GM23338 (cell line): Measurements from ENCODE around the gene USP43. TPM values are rescaled to one million over a fixed set of nuclear protein-coding genes. Genes with fewer than 3 reads are reported as not detected.

ENCODE experiments used
- ATAC-seq: fragments of 200-7000 bp; cut with Tn5 transposase; 3 replicates; pipeline ENCODE4 v1.9.1; 2020
- DNase-seq: peaks from one replicate; pipeline ENCODE4 v3.0.0-alpha.2; 2015; ENCODE audit warnings: low spot score
- H2AFZ ChIP-seq: fragments of 200-600 bp; sonication (generic); 2 replicates; pipeline ENCODE4 v1.8.0; 2016; ENCODE audit warnings: antibody characterized with exemption, mild to moderate bottlenecking, moderate library complexity
- H3F3A ChIP-seq: fragments of 200-600 bp; sonication (generic); replicated peaks from 2 replicates; pipeline ENCODE4 v1.8.0; 2017; ENCODE audit warnings: antibody characterized with exemption, mixed run types, low read depth
- H3K27ac ChIP-seq: fragments of 200-600 bp; sonication (generic); 2 replicates; pipeline ENCODE4 v1.6.1; 2016; ENCODE audit warnings: low read depth
- H3K27me3 ChIP-seq: fragments of 200-600 bp; sonication (generic); 2 replicates; pipeline ENCODE4 v1.8.0; 2016; ENCODE audit warnings: mild to moderate bottlenecking, mixed run types, moderate library complexity; ENCODE audit not compliant: insufficient read depth
- H3K36me3 ChIP-seq: fragments of 200-600 bp; sonication (generic); 2 replicates; pipeline ENCODE4 v1.8.0; 2016; ENCODE audit warnings: mild to moderate bottlenecking; ENCODE audit not compliant: insufficient read depth
- H3K4me1 ChIP-seq: fragments of 200-600 bp; sonication (generic); 2 replicates; pipeline ENCODE4 v1.8.0; 2016; ENCODE audit warnings: mild to moderate bottlenecking, moderate library complexity; ENCODE audit not compliant: insufficient read depth
- H3K4me2 ChIP-seq: fragments of 200-600 bp; sonication (generic); 2 replicates; pipeline ENCODE4 v1.7.1; 2017; ENCODE audit warnings: mixed run types
- H3K4me3 ChIP-seq: fragments of 200-600 bp; sonication (generic); 2 replicates; pipeline ENCODE4 v1.6.1; 2016; ENCODE audit warnings: mixed run types
- H3K79me2 ChIP-seq: fragments of 200-600 bp; sonication (generic); replicated peaks from 2 replicates; pipeline ENCODE4 v1.8.0; 2017; ENCODE audit warnings: mild to moderate bottlenecking; ENCODE audit not compliant: insufficient read depth
- H3K9me2 ChIP-seq: fragments of 200-600 bp; sonication (generic); 2 replicates; pipeline ENCODE4 v1.8.0; 2017; ENCODE audit not compliant: insufficient read depth
- H4K20me1 ChIP-seq: fragments of 200-600 bp; sonication (generic); replicated peaks from 2 replicates; pipeline ENCODE4 v1.8.0; 2017; ENCODE audit warnings: mild to moderate bottlenecking; ENCODE audit not compliant: insufficient read depth
- H3K27ac Mint-ChIP-seq: 2 replicates; pipeline ENCODE4 v1.8.0; 2020; ENCODE audit warnings: inconsistent platforms, mild to moderate bottlenecking, moderate library complexity, mixed read lengths
- H3K27me3 Mint-ChIP-seq: 3 replicates; pipeline ENCODE4 v1.8.0; 2022; ENCODE audit warnings: low read depth, mild to moderate bottlenecking, moderate library complexity, mixed read lengths, inconsistent platforms; ENCODE audit not compliant: insufficient read depth, poor library complexity
- H3K36me3 Mint-ChIP-seq: 3 replicates; pipeline ENCODE4 v1.8.0; 2021; ENCODE audit warnings: low read depth, mild to moderate bottlenecking, inconsistent platforms, moderate library complexity, mixed read lengths
- H3K4me1 Mint-ChIP-seq: 3 replicates; pipeline ENCODE4 v1.8.0; 2020; ENCODE audit warnings: mild to moderate bottlenecking, inconsistent platforms, mixed read lengths
- H3K4me3 Mint-ChIP-seq: 3 replicates; pipeline ENCODE4 v1.8.0; 2021; ENCODE audit warnings: moderate library complexity, mild to moderate bottlenecking, inconsistent platforms, mixed read lengths
- H3K9me3 Mint-ChIP-seq: 3 replicates; pipeline ENCODE4 v1.8.0; 2020; ENCODE audit warnings: moderate library complexity, mild to moderate bottlenecking, inconsistent platforms, mixed read lengths
- CREB1 ChIP-seq: fragments of 250-450 bp; sonication (Bioruptor Pico); IDR thresholded peaks from 2 replicates; pipeline ENCODE4 v1.5.0; 2020; ENCODE audit warnings: low read depth, mild to moderate bottlenecking, moderate library complexity
- EZH2 ChIP-seq: fragments of 200-600 bp; sonication (generic); IDR thresholded peaks from one replicate; pipeline ENCODE4 v1.8.0; 2017; ENCODE audit warnings: antibody characterized with exemption, mild to moderate bottlenecking, low read depth; ENCODE audit not compliant: unreplicated experiment
- EZH2phosphoT487 ChIP-seq: fragments of 200-600 bp; sonication (generic); IDR thresholded peaks from one replicate; pipeline ENCODE4 v1.8.1; 2018; ENCODE audit warnings: antibody characterized with exemption; ENCODE audit not compliant: unreplicated experiment
- JUNB ChIP-seq: IDR thresholded peaks from one replicate; pipeline ENCODE4 v1.6.1; 2016; ENCODE audit warnings: antibody characterized with exemption; ENCODE audit not compliant: unreplicated experiment
- NANOG ChIP-seq: IDR thresholded peaks from 2 replicates; pipeline ENCODE4 v1.6.1; 2016; ENCODE audit warnings: antibody characterized with exemption, borderline replicate concordance
- ZNF114 ChIP-seq: fragments of 250-450 bp; sonication (Bioruptor Pico); IDR thresholded peaks from 2 replicates; pipeline ENCODE4 v1.5.0; 2020; ENCODE audit warnings: mild to moderate bottlenecking, moderate library complexity
- ZNF331 ChIP-seq: fragments of 250-450 bp; sonication (Bioruptor Pico); IDR thresholded peaks from 2 replicates; pipeline ENCODE4 v1.5.0; 2020; ENCODE audit warnings: low read depth, mild to moderate bottlenecking, moderate library complexity
- polyA plus RNA-seq: library from polyadenylated mRNA; unstranded; fragments of >200 nt; fragmentation: Nextera tagmentation; extraction: Ambion mirVana; gene quantifications from 2 replicates; pipeline ENCODE4 v1.2.1, GENCODE V29; 2016
- total RNA-seq: library from RNA; depleted of rRNA; stranded (reverse); fragments of >200 nt; shearing (Covaris generic); gene quantifications from 2 replicates; pipeline ENCODE4 v1.2.3, GENCODE V29; 2014
- TF ChIP-seq, protein P1 (sequence below): IDR thresholded peaks from one replicate; pipeline ENCODE4 v1.6.1; 2018; ENCODE audit warnings: antibody characterized with exemption; ENCODE audit not compliant: unreplicated experiment
- TF ChIP-seq, protein P2 (sequence below): fragments of 250-450 bp; sonication (Bioruptor Pico); IDR thresholded peaks from 2 replicates; pipeline ENCODE4 v1.5.0; 2020; ENCODE audit warnings: mild to moderate bottlenecking, moderate library complexity
- TF ChIP-seq, protein P3 (sequence below): IDR thresholded peaks from 2 replicates; pipeline ENCODE4 v1.6.1; 2016; ENCODE audit warnings: antibody characterized with exemption
- TF ChIP-seq, protein P4 (sequence below), 2 experiments: fragments of 200-600 bp in 1 of 2; sonication (generic) in 1 of 2; conservative IDR thresholded peaks; 2 replicates each; pipeline versions ENCODE4 v1.5.1 to v1.6.1; 2016 to 2017; ENCODE audit warnings: antibody characterized with exemption in 2 of 2, low read depth in 2 of 2, mild to moderate bottlenecking in 2 of 2, moderate library complexity in 1 of 2

Gene USP43
- total and polyA plus RNA-seq, 2 experiments from 2014 or later: 5.7 to 12.5 TPM

DNA sequence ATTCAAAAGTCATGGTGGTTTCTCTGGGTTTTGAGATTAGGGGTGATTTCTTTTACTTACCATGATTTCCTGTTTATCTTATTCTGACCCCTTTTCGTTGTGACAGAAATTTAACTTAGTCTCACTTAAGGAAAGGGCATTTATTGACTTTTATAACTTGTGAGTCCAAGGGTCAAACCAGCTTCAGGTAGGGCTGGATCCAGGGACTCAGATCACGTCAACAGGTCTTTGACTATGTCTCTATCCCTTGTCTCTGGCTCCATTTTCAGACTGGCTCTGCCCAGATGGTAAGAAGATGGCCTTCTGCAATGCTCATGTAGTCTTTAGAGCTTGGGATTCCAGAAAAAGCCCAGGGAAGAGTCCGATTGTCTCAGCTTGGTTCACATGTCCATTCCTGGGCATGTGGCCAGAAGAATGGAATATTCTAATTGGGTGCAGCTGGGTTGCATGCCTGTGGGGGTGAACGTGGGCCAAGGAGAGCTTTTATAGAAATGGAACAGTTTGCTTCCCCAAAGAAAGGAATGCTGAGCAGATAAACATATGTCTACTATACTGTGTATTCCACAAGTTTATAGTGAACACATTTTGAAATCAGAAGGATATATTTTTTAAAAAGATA lies 13.4 kb downstream of the USP43 start (continued):
- TF ChIP-seq, protein P1, sequence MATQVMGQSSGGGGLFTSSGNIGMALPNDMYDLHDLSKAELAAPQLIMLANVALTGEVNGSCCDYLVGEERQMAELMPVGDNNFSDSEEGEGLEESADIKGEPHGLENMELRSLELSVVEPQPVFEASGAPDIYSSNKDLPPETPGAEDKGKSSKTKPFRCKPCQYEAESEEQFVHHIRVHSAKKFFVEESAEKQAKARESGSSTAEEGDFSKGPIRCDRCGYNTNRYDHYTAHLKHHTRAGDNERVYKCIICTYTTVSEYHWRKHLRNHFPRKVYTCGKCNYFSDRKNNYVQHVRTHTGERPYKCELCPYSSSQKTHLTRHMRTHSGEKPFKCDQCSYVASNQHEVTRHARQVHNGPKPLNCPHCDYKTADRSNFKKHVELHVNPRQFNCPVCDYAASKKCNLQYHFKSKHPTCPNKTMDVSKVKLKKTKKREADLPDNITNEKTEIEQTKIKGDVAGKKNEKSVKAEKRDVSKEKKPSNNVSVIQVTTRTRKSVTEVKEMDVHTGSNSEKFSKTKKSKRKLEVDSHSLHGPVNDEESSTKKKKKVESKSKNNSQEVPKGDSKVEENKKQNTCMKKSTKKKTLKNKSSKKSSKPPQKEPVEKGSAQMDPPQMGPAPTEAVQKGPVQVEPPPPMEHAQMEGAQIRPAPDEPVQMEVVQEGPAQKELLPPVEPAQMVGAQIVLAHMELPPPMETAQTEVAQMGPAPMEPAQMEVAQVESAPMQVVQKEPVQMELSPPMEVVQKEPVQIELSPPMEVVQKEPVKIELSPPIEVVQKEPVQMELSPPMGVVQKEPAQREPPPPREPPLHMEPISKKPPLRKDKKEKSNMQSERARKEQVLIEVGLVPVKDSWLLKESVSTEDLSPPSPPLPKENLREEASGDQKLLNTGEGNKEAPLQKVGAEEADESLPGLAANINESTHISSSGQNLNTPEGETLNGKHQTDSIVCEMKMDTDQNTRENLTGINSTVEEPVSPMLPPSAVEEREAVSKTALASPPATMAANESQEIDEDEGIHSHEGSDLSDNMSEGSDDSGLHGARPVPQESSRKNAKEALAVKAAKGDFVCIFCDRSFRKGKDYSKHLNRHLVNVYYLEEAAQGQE: no peak

DNA sequence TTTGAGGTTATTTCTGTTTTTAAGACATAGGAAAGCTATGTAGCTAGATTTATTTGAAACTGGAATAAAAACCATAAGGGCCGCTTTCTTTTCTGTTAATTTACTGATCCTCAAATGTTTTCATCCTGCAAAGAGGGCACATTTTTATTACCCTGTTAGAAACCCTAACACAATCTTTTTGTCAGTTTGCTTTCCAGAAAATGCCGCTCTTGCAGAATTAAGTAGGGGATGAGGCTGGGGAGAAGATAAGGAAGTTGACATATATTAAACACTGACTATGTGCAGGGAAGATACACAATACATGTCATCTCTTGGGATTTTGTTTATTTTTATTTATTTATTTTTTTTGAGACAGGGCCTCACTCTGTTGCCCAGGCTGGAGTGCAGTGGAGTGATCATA lies 15.7 kb downstream of the USP43 start:
- H3K27me3 ChIP-seq: no peaks in the 10 kb centered on the region
- no peak overlapping the region for H3K4me3 ChIP-seq
- H3K36me3 ChIP-seq: peaks cover 12% of the 10 kb centered on the region
- Mint-ChIP-seq H3K9me3 (peaks cover 6% of the 10 kb centered on the region; the same call in 2 of the 3 replicates), H3K27me3 (peaks cover 4% of the 10 kb centered on the region), H3K27ac (no peak overlapping the region), H3K36me3 (peaks cover 31% of the 10 kb centered on the region), H3K4me3 (no peak overlapping the region), H3K4me1 (no peaks in the 10 kb centered on the region)
- ATAC-seq (no peak), DNase-seq (no peak)
- H3K27ac ChIP-seq: no peak overlapping the region
- H3K9me2 ChIP-seq: no peaks in the 10 kb centered on the region
- H3F3A ChIP-seq: no peaks in the 10 kb centered on the region
- H2AFZ ChIP-seq: no peak overlapping the region
- H3K4me1 ChIP-seq: no peaks in the 10 kb centered on the region
- no peaks in the 10 kb centered on the region; the same call in none of the 2 replicates for H4K20me1 ChIP-seq
- no peaks in the 10 kb centered on the region; the same call in 1 of the 2 replicates for H3K79me2 ChIP-seq
- no peak overlapping the region for H3K4me2 ChIP-seq
- no peak for TF ChIP-seq JUNB
- no peak for TF ChIP-seq ZNF331 (CRISPR knock-in tag)
- TF ChIP-seq, protein P2, sequence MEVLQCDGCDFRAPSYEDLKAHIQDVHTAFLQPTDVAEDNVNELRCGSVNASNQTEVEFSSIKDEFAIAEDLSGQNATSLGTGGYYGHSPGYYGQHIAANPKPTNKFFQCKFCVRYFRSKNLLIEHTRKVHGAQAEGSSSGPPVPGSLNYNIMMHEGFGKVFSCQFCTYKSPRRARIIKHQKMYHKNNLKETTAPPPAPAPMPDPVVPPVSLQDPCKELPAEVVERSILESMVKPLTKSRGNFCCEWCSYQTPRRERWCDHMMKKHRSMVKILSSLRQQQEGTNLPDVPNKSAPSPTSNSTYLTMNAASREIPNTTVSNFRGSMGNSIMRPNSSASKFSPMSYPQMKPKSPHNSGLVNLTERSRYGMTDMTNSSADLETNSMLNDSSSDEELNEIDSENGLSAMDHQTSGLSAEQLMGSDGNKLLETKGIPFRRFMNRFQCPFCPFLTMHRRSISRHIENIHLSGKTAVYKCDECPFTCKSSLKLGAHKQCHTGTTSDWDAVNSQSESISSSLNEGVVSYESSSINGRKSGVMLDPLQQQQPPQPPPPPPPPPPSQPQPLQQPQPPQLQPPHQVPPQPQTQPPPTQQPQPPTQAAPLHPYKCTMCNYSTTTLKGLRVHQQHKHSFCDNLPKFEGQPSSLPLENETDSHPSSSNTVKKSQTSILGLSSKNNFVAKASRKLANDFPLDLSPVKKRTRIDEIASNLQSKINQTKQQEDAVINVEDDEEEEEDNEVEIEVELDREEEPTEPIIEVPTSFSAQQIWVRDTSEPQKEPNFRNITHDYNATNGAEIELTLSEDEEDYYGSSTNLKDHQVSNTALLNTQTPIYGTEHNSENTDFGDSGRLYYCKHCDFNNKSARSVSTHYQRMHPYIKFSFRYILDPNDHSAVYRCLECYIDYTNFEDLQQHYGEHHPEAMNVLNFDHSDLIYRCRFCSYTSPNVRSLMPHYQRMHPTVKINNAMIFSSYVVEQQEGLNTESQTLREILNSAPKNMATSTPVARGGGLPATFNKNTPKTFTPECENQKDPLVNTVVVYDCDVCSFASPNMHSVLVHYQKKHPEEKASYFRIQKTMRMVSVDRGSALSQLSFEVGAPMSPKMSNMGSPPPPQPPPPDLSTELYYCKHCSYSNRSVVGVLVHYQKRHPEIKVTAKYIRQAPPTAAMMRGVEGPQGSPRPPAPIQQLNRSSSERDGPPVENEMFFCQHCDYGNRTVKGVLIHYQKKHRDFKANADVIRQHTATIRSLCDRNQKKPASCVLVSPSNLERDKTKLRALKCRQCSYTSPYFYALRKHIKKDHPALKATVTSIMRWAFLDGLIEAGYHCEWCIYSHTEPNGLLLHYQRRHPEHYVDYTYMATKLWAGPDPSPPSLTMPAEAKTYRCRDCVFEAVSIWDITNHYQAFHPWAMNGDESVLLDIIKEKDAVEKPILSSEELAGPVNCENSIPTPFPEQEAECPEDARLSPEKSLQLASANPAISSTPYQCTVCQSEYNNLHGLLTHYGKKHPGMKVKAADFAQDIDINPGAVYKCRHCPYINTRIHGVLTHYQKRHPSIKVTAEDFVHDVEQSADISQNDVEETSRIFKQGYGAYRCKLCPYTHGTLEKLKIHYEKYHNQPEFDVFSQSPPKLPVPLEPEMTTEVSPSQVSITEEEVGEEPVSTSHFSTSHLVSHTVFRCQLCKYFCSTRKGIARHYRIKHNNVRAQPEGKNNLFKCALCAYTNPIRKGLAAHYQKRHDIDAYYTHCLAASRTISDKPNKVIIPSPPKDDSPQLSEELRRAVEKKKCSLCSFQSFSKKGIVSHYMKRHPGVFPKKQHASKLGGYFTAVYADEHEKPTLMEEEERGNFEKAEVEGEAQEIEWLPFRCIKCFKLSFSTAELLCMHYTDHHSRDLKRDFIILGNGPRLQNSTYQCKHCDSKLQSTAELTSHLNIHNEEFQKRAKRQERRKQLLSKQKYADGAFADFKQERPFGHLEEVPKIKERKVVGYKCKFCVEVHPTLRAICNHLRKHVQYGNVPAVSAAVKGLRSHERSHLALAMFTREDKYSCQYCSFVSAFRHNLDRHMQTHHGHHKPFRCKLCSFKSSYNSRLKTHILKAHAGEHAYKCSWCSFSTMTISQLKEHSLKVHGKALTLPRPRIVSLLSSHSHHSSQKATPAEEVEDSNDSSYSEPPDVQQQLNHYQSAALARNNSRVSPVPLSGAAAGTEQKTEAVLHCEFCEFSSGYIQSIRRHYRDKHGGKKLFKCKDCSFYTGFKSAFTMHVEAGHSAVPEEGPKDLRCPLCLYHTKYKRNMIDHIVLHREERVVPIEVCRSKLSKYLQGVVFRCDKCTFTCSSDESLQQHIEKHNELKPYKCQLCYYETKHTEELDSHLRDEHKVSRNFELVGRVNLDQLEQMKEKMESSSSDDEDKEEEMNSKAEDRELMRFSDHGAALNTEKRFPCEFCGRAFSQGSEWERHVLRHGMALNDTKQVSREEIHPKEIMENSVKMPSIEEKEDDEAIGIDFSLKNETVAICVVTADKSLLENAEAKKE: no peak
- TF ChIP-seq, protein P3, sequence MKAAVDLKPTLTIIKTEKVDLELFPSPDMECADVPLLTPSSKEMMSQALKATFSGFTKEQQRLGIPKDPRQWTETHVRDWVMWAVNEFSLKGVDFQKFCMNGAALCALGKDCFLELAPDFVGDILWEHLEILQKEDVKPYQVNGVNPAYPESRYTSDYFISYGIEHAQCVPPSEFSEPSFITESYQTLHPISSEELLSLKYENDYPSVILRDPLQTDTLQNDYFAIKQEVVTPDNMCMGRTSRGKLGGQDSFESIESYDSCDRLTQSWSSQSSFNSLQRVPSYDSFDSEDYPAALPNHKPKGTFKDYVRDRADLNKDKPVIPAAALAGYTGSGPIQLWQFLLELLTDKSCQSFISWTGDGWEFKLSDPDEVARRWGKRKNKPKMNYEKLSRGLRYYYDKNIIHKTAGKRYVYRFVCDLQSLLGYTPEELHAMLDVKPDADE: no peak
- TF ChIP-seq NANOG: no peak
- no peak for TF ChIP-seq ZNF114 (CRISPR knock-in tag)
- TF ChIP-seq, protein P4, sequence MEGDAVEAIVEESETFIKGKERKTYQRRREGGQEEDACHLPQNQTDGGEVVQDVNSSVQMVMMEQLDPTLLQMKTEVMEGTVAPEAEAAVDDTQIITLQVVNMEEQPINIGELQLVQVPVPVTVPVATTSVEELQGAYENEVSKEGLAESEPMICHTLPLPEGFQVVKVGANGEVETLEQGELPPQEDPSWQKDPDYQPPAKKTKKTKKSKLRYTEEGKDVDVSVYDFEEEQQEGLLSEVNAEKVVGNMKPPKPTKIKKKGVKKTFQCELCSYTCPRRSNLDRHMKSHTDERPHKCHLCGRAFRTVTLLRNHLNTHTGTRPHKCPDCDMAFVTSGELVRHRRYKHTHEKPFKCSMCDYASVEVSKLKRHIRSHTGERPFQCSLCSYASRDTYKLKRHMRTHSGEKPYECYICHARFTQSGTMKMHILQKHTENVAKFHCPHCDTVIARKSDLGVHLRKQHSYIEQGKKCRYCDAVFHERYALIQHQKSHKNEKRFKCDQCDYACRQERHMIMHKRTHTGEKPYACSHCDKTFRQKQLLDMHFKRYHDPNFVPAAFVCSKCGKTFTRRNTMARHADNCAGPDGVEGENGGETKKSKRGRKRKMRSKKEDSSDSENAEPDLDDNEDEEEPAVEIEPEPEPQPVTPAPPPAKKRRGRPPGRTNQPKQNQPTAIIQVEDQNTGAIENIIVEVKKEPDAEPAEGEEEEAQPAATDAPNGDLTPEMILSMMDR (conservative IDR thresholded peaks at IDR 0.05; ENCODE audit: low read depth in 2 of 2): no peak
- TF ChIP-seq EZH2: no peak
- no peak for TF ChIP-seq CREB1 (CRISPR knock-in tag)
- no peak for TF ChIP-seq EZH2phosphoT487
